SK-N-MC (cell line): Measurements from ENCODE around the gene GPX1.
"Not testable (repeated sequence)": the region's sequence is repeated elsewhere in the genome, so short reads cannot be mapped to it uniquely, and the experiment has no call there.

ENCODE experiments used
- DNase-seq: peaks from one replicate; pipeline ENCODE4 v3.0.0-alpha.2; 2011; ENCODE audit warnings: low read depth, low spot score
- H3K27ac ChIP-seq: fragments of 200-600 bp; sonication (generic); 2 replicates; pipeline ENCODE4 v1.5.1; 2016; ENCODE audit warnings: mixed run types
- H3K36me3 ChIP-seq: fragments of 200-600 bp; sonication (generic); 2 replicates; pipeline ENCODE4 v1.6.1; 2017; ENCODE audit warnings: antibody characterized with exemption, low read length, mixed read lengths; ENCODE audit not compliant: insufficient read depth
- H3K4me3 ChIP-seq: fragments of 200-600 bp; sonication (generic); 2 replicates; pipeline ENCODE4 v1.5.1; 2016
- H3K9ac ChIP-seq: fragments of 200-600 bp; sonication (generic); 2 replicates; pipeline ENCODE4 v1.8.0; 2017; ENCODE audit warnings: mixed run types, mixed read lengths; ENCODE audit not compliant: insufficient read length
- H3K9me3 ChIP-seq: fragments of 200-600 bp; sonication (generic); 2 replicates; pipeline ENCODE4 v1.6.1; 2017; ENCODE audit warnings: low read depth, mild to moderate bottlenecking, antibody characterized with exemption, low read length, moderate library complexity, mixed read lengths
- EZH2 ChIP-seq: fragments of 200-600 bp; sonication (generic); IDR thresholded peaks from one replicate; pipeline ENCODE4 v1.6.1; 2017; ENCODE audit warnings: antibody characterized with exemption
- FOXP2 ChIP-seq: optimal IDR thresholded peaks from 2 replicates; pipeline ENCODE3; 2011; ENCODE audit warnings: mild to moderate bottlenecking, moderate library complexity; ENCODE audit not compliant: insufficient read depth; ENCODE audit errors: extremely low read length, control extremely low read depth
- POLR2AphosphoS5 ChIP-seq: IDR thresholded peaks from 2 replicates; pipeline ENCODE4 v1.6.1; 2012; ENCODE audit warnings: mild to moderate bottlenecking, low read depth, low read length, borderline replicate concordance

GPX1 gene

GRCh38 chr3:49370585-49371290 is 12.6 kb upstream of the GPX1 start:
- TF ChIP-seq EZH2 = no peak
- no peak for TF ChIP-seq FOXP2
- no peak for TF ChIP-seq POLR2AphosphoS5
- Histone ChIP-seq H3K36me3 (peaks cover 42% of the 10 kb centered on the region; the same call in 1 of the 2 replicates), H3K27ac (no peak overlapping the region), H3K9me3 (no peaks in the 10 kb centered on the region), H3K4me3 (no peak overlapping the region), H3K9ac (no peak overlapping the region)
- DNase-seq = no peak

- Histone ChIP-seq H3K27ac (no peak overlapping the region), H3K36me3 (peaks cover 31% of the 10 kb centered on the region), H3K9me3 (no peaks in the 10 kb centered on the region), H3K9ac (no peak overlapping the region), H3K4me3 (no peak overlapping the region)
- TF ChIP-seq FOXP2 (no peak), EZH2 (no peak), POLR2AphosphoS5 (no peak)
- no peak for DNase-seq
Measured at GRCh38 chr3:49362561-49362960, 4.4 kb upstream of the GPX1 start.

- TF ChIP-seq FOXP2 (no peak), POLR2AphosphoS5 (no peak), EZH2 (no peak)
- Histone ChIP-seq H3K9ac (no peak overlapping the region), H3K9me3 (no peaks in the 10 kb centered on the region), H3K36me3 (peaks cover 25% of the 10 kb centered on the region), H3K27ac (peak overlapping the region; percentile 70), H3K4me3 (no peak overlapping the region)
- no peak for DNase-seq
Measured at GRCh38 chr3:49359623-49360022, 1.5 kb upstream of the GPX1 start.

- peak overlapping the region; percentile 47 for H3K9ac ChIP-seq
- no peaks in the 10 kb centered on the region for H3K9me3 ChIP-seq
- TF ChIP-seq POLR2AphosphoS5 (no peak), EZH2 (no peak), FOXP2 (no peak)
- DNase-seq = no peak
- H3K36me3 ChIP-seq = peaks cover 24% of the 10 kb centered on the region
- peak overlapping the region; percentile 79 for H3K4me3 ChIP-seq
- peak overlapping the region; percentile 84 for H3K27ac ChIP-seq
Measured at GRCh38 chr3:49358884-49359225, 702 bp upstream of the GPX1 start.

GRCh38 chr3:49357443-49358216 is 523 bp downstream of the GPX1 start:
- Histone ChIP-seq H3K9ac (peak overlapping the region; percentile 75), H3K4me3 (peak overlapping the region; percentile 79), H3K36me3 (peaks cover 19% of the 10 kb centered on the region)
- not testable (repeated sequence) for H3K9me3 ChIP-seq, DNase-seq, H3K27ac ChIP-seq

- H3K27ac ChIP-seq, DNase-seq, H3K9me3 ChIP-seq, H3K9ac ChIP-seq: not testable (repeated sequence)
- H3K36me3 ChIP-seq = peaks cover 13% of the 10 kb centered on the region
- peak overlapping the region; percentile 79 for H3K4me3 ChIP-seq
Measured at GRCh38 chr3:49357095-49357442, 1.1 kb downstream of the GPX1 start.

GRCh38 chr3:49352890-49353421 is 5.2 kb downstream of the GPX1 start:
- H3K9me3 ChIP-seq = no peaks in the 10 kb centered on the region
- no peak overlapping the region for H3K9ac ChIP-seq
- no peak for TF ChIP-seq EZH2
- TF ChIP-seq FOXP2 = no peak
- no peak for TF ChIP-seq POLR2AphosphoS5
- no peak overlapping the region for H3K4me3 ChIP-seq
- no peak for DNase-seq
- H3K36me3 ChIP-seq = no peaks in the 10 kb centered on the region; the same call in 1 of the 2 replicates
- no peak overlapping the region for H3K27ac ChIP-seq

- Histone ChIP-seq H3K9ac (no peak overlapping the region), H3K4me3 (no peak overlapping the region), H3K36me3 (no peaks in the 10 kb centered on the region; the same call in 1 of the 2 replicates), H3K9me3 (no peaks in the 10 kb centered on the region), H3K27ac (no peak overlapping the region)
- no peak for TF ChIP-seq FOXP2
- TF ChIP-seq EZH2 = no peak
- no peak for TF ChIP-seq POLR2AphosphoS5
- DNase-seq = no peak
Measured at GRCh38 chr3:49352281-49352680, 5.9 kb downstream of the GPX1 start.

GRCh38 chr3:49351521-49352011 is 6.6 kb downstream of the GPX1 start:
- TF ChIP-seq FOXP2 (no peak), EZH2 (no peak), POLR2AphosphoS5 (no peak)
- no peak for DNase-seq
- H3K36me3 ChIP-seq = no peaks in the 10 kb centered on the region; the same call in 1 of the 2 replicates
- no peak overlapping the region for H3K4me3 ChIP-seq
- H3K9ac ChIP-seq = no peak overlapping the region
- H3K9me3 ChIP-seq = no peaks in the 10 kb centered on the region
- no peak overlapping the region for H3K27ac ChIP-seq
